HepG2 (cell line): ENCODE results near the gene GTF2H4. TPM values are rescaled to one million over a fixed set of nuclear protein-coding genes. Genes with fewer than 3 reads are reported as not detected.
"Not testable (repeated sequence)": the region's sequence is repeated elsewhere in the genome, so short reads cannot be mapped to it uniquely, and the experiment has no call there.

Source experiments
- ATAC-seq: fragments of 200-7000 bp; cut with Tn5 transposase; 3 replicates; pipeline ENCODE4 v1.9.1; 2020; ENCODE audit warnings: mild to moderate bottlenecking, moderate library complexity
- BruUV-seq: library from RNA; stranded (reverse); fragments of 400-500 nt; replicated peaks from 2 replicates; lab custom pipeline; 2021; lab: Mats Ljungman, UMichigan
- CTCF ChIA-PET: fragments of 300-600 bp; formaldehyde crosslinking; extraction: SDS; loops from one replicate; lab custom pipeline; 2021; ENCODE audit warnings: low total read pairs, inconsistent platforms, low intra/inter-chr PET ratio; lab: Yijun Ruan, JAX
- POLR2A ChIA-PET: fragments of 350-600 bp; sonication (Branson Sonifier 250); formaldehyde crosslinking; loops from one replicate; lab custom pipeline; 2020; ENCODE audit warnings: antibody characterized with exemption, inconsistent platforms; lab: Yijun Ruan, JAX
- DNase-seq: peaks from one replicate; pipeline ENCODE4 v3.0.0-alpha.2; 2015; ENCODE audit warnings: low spot score
- FAIRE-seq: peaks from 3 replicates; lab custom pipeline; 2011; peaks lifted over from hg19 to GRCh38; lab: Jason Lieb, UNC
- H2AFZ ChIP-seq: one replicate; pipeline ENCODE4 v1.6.1; 2011; ENCODE audit warnings: low read length, inconsistent platforms
- H3K27ac ChIP-seq: fragments of 300-600 bp; 3 replicates; pipeline ENCODE4 v1.8.0; 2011; ENCODE audit warnings: mixed run types, mild to moderate bottlenecking, mixed read lengths, low read length, inconsistent platforms; ENCODE audit not compliant: insufficient read depth; ENCODE audit errors: extremely low read length
- H3K27me3 ChIP-seq, 2 experiments: fragments of 200-600 bp in 1 of 2; 2 replicates in 1 of 2; 3 replicates in 1 of 2; pipeline versions ENCODE4 v1.6.0 to v1.8.0; 2011; ENCODE audit warnings: low read length in 2 of 2, mild to moderate bottlenecking in 2 of 2, moderate library complexity in 2 of 2, inconsistent platforms in 1 of 2; ENCODE audit not compliant: insufficient read depth in 2 of 2, control insufficient read depth in 1 of 2
- H3K36me3 ChIP-seq, 2 experiments: fragments of 200-600 bp in 1 of 2; replicated peaks in 1 of 2; 2 replicates in 1 of 2; 3 replicates in 1 of 2; pipeline versions ENCODE4 v1.5.1 to v1.8.0; 2011; ENCODE audit warnings: low read length in 2 of 2, inconsistent platforms in 1 of 2; ENCODE audit not compliant: insufficient read depth in 2 of 2, control insufficient read depth in 1 of 2
- H3K4me1 ChIP-seq: 2 replicates; pipeline ENCODE4 v1.5.1; 2012; ENCODE audit warnings: low read length, inconsistent platforms; ENCODE audit not compliant: insufficient read depth
- H3K4me2 ChIP-seq: 2 replicates; pipeline ENCODE4 v1.6.0; 2011; ENCODE audit warnings: low read depth, low read length, inconsistent platforms
- H3K4me3 ChIP-seq, 3 experiments: fragments of 200-600 bp in 1 of 3; sonication (generic), shearing (Covaris generic) in 1 of 3; replicated peaks in 1 of 3; 2 replicates each; pipeline ENCODE4 v1.5.1; 2011 to 2016; ENCODE audit warnings: low read length in 3 of 3, inconsistent platforms in 2 of 3, low read depth in 2 of 3, mild to moderate bottlenecking in 2 of 3, control low read depth in 1 of 3, mixed read lengths in 1 of 3; ENCODE audit not compliant: insufficient read depth in 1 of 3
- H3K79me2 ChIP-seq: one replicate; pipeline ENCODE4 v1.6.1; 2011; ENCODE audit warnings: low read length, inconsistent platforms; ENCODE audit not compliant: insufficient read depth
- H3K9ac ChIP-seq: 2 replicates; pipeline ENCODE4 v1.6.0; 2011; ENCODE audit warnings: mild to moderate bottlenecking, low read depth, low read length, inconsistent platforms; ENCODE audit not compliant: insufficient read depth
- H3K9me3 ChIP-seq: 2 replicates; pipeline ENCODE4 v1.5.1; 2012; ENCODE audit warnings: mild to moderate bottlenecking, low read length
- H4K20me1 ChIP-seq: 2 replicates; pipeline ENCODE4 v1.6.0; 2011; ENCODE audit warnings: inconsistent platforms, mild to moderate bottlenecking, low read length, moderate library complexity; ENCODE audit not compliant: insufficient read depth
- CBX2 ChIP-seq, 2 experiments: fragments of 200-600 bp in 1 of 2; sonication (generic); formaldehyde crosslinking in 1 of 2; IDR thresholded peaks; 2 replicates each; pipeline versions ENCODE4 v1.7.0 to v1.8.1; 2018 to 2022; ENCODE audit warnings: low read depth in 2 of 2, low read length in 1 of 2, mild to moderate bottlenecking in 1 of 2, missing genetic modification reagents in 1 of 2
- GABPB1 ChIP-seq: IDR thresholded peaks from 2 replicates; pipeline ENCODE4 v1.6.1; 2016; ENCODE audit warnings: mild to moderate bottlenecking, missing genetic modification reagents, moderate library complexity, missing compliant biosample characterization
- MAFF ChIP-seq: IDR thresholded peaks from 2 replicates; pipeline ENCODE4 v1.6.1; 2011; ENCODE audit warnings: low read depth, low read length, improper control_type of control experiment
- MAFK ChIP-seq, 2 experiments: IDR thresholded peaks in 1 of 2; conservative IDR thresholded peaks in 1 of 2; 2 replicates each; pipeline ENCODE4 v1.6.1; 2011; ENCODE audit warnings: improper control_type of control experiment in 2 of 2, low read length in 2 of 2
- NBN ChIP-seq: fragments of 450-650 bp; conservative IDR thresholded peaks from 2 replicates; pipeline ENCODE4 v1.6.1; 2017
- NFYC ChIP-seq: IDR thresholded peaks from 2 replicates; pipeline ENCODE4 v1.6.1; 2016; ENCODE audit warnings: missing genetic modification reagents, missing compliant biosample characterization
- NPAS2 ChIP-seq: sonication (generic); formaldehyde crosslinking; IDR thresholded peaks from 2 replicates; pipeline ENCODE4 v1.8.0; 2022; ENCODE audit warnings: mild to moderate bottlenecking, missing genetic modification reagents, borderline replicate concordance
- REL ChIP-seq: sonication (generic); formaldehyde crosslinking; conservative IDR thresholded peaks from 2 replicates; pipeline ENCODE4 v1.8.0; 2022; ENCODE audit warnings: mild to moderate bottlenecking, missing genetic modification reagents, moderate library complexity
- TARDBP ChIP-seq: sonication (generic); formaldehyde crosslinking; IDR thresholded peaks from 2 replicates; pipeline ENCODE4 v1.8.0; 2022; ENCODE audit warnings: mild to moderate bottlenecking, missing genetic modification reagents
- ZNF776 ChIP-seq: sonication (generic); formaldehyde crosslinking; IDR thresholded peaks from 2 replicates; pipeline ENCODE4 v1.4.0; 2020; ENCODE audit warnings: mild to moderate bottlenecking, missing genetic modification reagents
- ZSCAN20 ChIP-seq: sonication (generic); formaldehyde crosslinking; IDR thresholded peaks from 2 replicates; pipeline ENCODE4 v1.4.0; 2020; ENCODE audit warnings: missing genetic modification reagents, mild to moderate bottlenecking, borderline replicate concordance
- WGBS: methylation state at CpG from one replicate; pipeline ENCODE4 v1.1.6; 2017; ENCODE audit warnings: low lambda C conversion rate; 5-methylcytosine and 5-hydroxymethylcytosine counted together
- in situ Hi-C: cut with HindIII; loops from 2 replicates; pipeline ENCODE4 v1.10.0; 2017; ENCODE audit warnings: low pct_unique_long_range_greater_than_20kb; ENCODE audit not compliant: extremely low pct_ligation_motif_present
- intact Hi-C: fragments of 100-400 bp; cut with micrococcal nuclease; formaldehyde crosslinking; loops from one replicate; pipeline ENCODE4 v1.10.0; 2022; ENCODE audit not compliant: unreplicated experiment
- polyA plus RNA-seq, 8 experiments: library from polyadenylated mRNA; depleted of rRNA in 3 of 8; stranded (reverse) in 7 of 8; unstranded in 1 of 8; fragments of >200 nt; fragmentation: Illumina TruSeq in 4 of 8; extraction: Trizol in 4 of 8; gene quantifications; 2 replicates each; pipeline versions ENCODE4 v1.2.1 to v1.2.3, GENCODE V29; 2011 to 2016; ENCODE audit warnings: low read depth in 4 of 8, missing spikeins in 1 of 8, mixed read lengths in 1 of 8; ENCODE audit not compliant: insufficient read depth in 1 of 8
- total RNA-seq, 5 experiments: library from RNA; depleted of rRNA; stranded (reverse); fragments of >200 nt; fragmentation: Illumina TruSeq; extraction: Trizol; gene quantifications; 2 replicates each; pipeline ENCODE4 v1.2.3, GENCODE V29; 2016; ENCODE audit warnings: low read depth in 1 of 5
- TF ChIP-seq, protein P1 (sequence below): sonication (generic); formaldehyde crosslinking; IDR thresholded peaks from 2 replicates; pipeline ENCODE4 v1.5.0; 2020; ENCODE audit warnings: missing genetic modification reagents, mild to moderate bottlenecking, borderline replicate concordance
- TF ChIP-seq, protein P2 (sequence below): IDR thresholded peaks from 2 replicates; pipeline ENCODE4 v1.6.1; 2016; ENCODE audit warnings: missing compliant biosample characterization, missing genetic modification reagents, borderline replicate concordance

The GTF2H4 gene
- total and polyA plus RNA-seq, 2 of the 13 experiments (the other 11 are each of a cell fraction or from before 2014, with no cell fraction given), result 15.9 to 49.3 TPM

GRCh38 chr6:30873795-30874194 lies 34.2 kb upstream of the GTF2H4 start:
- H3K9ac ChIP-seq, intact Hi-C loops, ATAC-seq, H4K20me1 ChIP-seq, H3K4me2 ChIP-seq, in situ Hi-C loops, BruUV-seq, DNase-seq, H3K4me3 ChIP-seq, H2AFZ ChIP-seq, POLR2A ChIA-PET, H3K36me3 ChIP-seq, H3K27me3 ChIP-seq, H3K79me2 ChIP-seq, FAIRE-seq, CTCF ChIA-PET, H3K27ac ChIP-seq: not testable (repeated sequence)
- Histone ChIP-seq H3K9me3 (peaks cover 16% of the 10 kb centered on the region; the same call in 1 of the 2 replicates), H3K4me1 (peaks cover 26% of the 10 kb centered on the region)
- TF ChIP-seq MAFK (conservative IDR thresholded peaks at IDR 0.05 in 1 of 2, IDR thresholded peaks at IDR 0.05 in 1 of 2; ENCODE audit: low read length in 2 of 2), result peak; percentile 64 to 74
- TF ChIP-seq MAFF, result peak; percentile 35; the same call in 1 of the 2 replicates
- WGBS, result 59% methylated on average over 3 of the region's 3 CpGs

DNA sequence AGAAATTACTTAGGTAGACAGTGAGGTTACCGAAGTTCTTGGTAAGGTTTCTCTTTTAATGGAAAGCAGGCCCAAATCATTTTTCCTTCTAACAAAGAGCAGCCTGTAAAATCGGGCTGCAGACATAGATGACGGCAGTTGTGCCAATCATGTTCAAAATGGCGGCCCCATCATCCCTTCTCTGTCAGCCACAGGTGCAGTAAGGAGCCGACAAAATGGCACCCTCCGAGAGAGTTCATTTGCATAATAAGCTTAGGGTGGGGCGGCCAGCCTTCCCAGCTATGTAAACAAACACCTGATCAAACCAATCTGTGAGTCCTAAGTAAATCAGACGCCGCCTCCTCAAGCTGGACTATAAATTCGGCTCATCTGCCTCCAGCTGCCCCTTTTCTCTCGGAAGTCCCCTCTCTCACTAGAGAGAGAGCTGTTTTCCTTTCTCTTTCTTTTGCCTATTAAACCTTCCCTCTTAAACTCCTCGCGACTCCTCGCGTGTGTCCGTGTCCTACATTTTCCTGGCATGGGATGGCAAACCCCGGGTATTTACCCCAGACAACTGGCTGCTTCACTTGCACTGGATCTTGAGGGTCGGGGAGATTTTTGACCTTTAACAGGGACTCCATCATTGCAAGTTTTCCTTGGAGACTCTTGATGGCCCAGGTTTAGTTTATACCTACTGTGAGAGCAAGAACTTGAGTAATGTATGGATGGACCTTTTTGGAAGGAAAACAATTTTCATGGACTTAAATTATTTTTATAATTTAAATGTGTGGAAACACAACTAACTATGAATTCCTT lies 32.6 kb upstream of the GTF2H4 start:
- no peak overlapping the region for H3K27ac ChIP-seq
- H3K4me2 ChIP-seq, result no peak overlapping the region
- FAIRE-seq, result no peak
- in situ Hi-C loops (loop anchor here (5.0 kb wide), 2 partner anchors 48 to 133 kb away; partner anchors contain the start of genes FLOT1 and IER3), intact Hi-C loops (loop anchor here (2.0 to 5.0 kb wide), 3 partner anchors 33 to 153 kb away; partner anchors contain the start of genes GTF2H4 and TUBB)
- POLR2A ChIA-PET, result no interaction called here
- H3K4me3 ChIP-seq, result no peak overlapping the region
- H3K9me3 ChIP-seq, result peaks cover 4% of the 10 kb centered on the region; the same call in 1 of the 2 replicates
- 67% methylated on average over 18 of the region's 18 CpGs for WGBS
- peaks cover 26% of the 10 kb centered on the region for H3K4me1 ChIP-seq
- no peaks in the 10 kb centered on the region for H3K79me2 ChIP-seq
- peaks cover 0 to 12% of the 10 kb centered on the region in 2 experiments; a peak in 3 of 5 replicates for H3K27me3 ChIP-seq
- no peak overlapping the region for H3K9ac ChIP-seq
- no peak for ATAC-seq
- no peaks in the 10 kb centered on the region for H3K36me3 ChIP-seq
- no peak for DNase-seq
- no TSS peak for BruUV-seq
- H2AFZ ChIP-seq, result no peak overlapping the region
- no peaks in the 10 kb centered on the region for H4K20me1 ChIP-seq
- CTCF ChIA-PET, result no interaction called here
- TF ChIP-seq ZSCAN20, result no peak
- TF ChIP-seq, protein P1, sequence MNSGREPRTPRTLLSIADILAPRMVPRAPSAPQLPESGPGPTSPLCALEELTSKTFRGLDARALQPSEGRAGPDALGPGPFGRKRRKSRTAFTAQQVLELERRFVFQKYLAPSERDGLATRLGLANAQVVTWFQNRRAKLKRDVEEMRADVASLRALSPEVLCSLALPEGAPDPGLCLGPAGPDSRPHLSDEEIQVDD, result no peak
- TF ChIP-seq, protein P2, sequence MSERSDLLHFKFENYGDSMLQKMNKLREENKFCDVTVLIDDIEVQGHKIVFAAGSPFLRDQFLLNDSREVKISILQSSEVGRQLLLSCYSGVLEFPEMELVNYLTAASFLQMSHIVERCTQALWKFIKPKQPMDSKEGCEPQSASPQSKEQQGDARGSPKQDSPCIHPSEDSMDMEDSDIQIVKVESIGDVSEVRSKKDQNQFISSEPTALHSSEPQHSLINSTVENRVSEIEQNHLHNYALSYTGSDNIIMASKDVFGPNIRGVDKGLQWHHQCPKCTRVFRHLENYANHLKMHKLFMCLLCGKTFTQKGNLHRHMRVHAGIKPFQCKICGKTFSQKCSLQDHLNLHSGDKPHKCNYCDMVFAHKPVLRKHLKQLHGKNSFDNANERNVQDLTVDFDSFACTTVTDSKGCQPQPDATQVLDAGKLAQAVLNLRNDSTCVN (CRISPR knock-in tag), result no peak
- no peak for TF ChIP-seq GABPB1 (CRISPR knock-in tag)
- TF ChIP-seq CBX2 (IDR thresholded peaks at IDR 0.05; ENCODE audit: low read depth, low read length), result no peak
- TF ChIP-seq CBX2 (CRISPR knock-in tag; IDR thresholded peaks at IDR 0.05; ENCODE audit: low read depth), result no peak
- no peak for TF ChIP-seq REL (CRISPR knock-in tag)
- TF ChIP-seq TARDBP, result no peak
- no peak for TF ChIP-seq NBN
- TF ChIP-seq NFYC (CRISPR knock-in tag), result no peak
- TF ChIP-seq ZNF776 (CRISPR knock-in tag), result no peak
- no peak for TF ChIP-seq NPAS2 (CRISPR knock-in tag)
